ENCODE data around the gene TRAM2.
"Not testable (repeated sequence)": the region's sequence is repeated elsewhere in the genome, so short reads cannot be mapped to it uniquely, and the experiment has no call there.

The TRAM2 gene

GRCh38 chr6:52474173-52474572 lies 102.7 kb downstream of the TRAM2 start:
- DNase-seq, result no peak

- DNase-seq, result not testable (repeated sequence)
Observed at GRCh38 chr6:52461194-52461593, 115.7 kb downstream of the TRAM2 start.

GRCh38 chr6:52457096-52457495 lies 119.8 kb downstream of the TRAM2 start:
- no peak for DNase-seq

GRCh38 chr6:52454556-52454955 lies 122.3 kb downstream of the TRAM2 start:
- no peak for DNase-seq
